Nephron (organoid): ENCODE measurements around the gene COL16A1.

Experiments
- H3K27ac Mint-ChIP-seq, 3 experiments: 2 replicates each; pipeline ENCODE4 v1.8.0; 2020; ENCODE audit warnings: mixed read lengths in 3 of 3, mild to moderate bottlenecking in 2 of 3, moderate library complexity in 1 of 3
- H3K27me3 Mint-ChIP-seq: 2 replicates; pipeline ENCODE4 v1.8.0; 2021; ENCODE audit warnings: low read depth, mild to moderate bottlenecking, moderate library complexity, mixed read lengths
- H3K36me3 Mint-ChIP-seq: 2 replicates; pipeline ENCODE4 v1.8.0; 2020; ENCODE audit warnings: low read depth, mixed read lengths
- H3K4me1 Mint-ChIP-seq: 2 replicates; pipeline ENCODE4 v1.8.0; 2020; ENCODE audit warnings: mixed read lengths
- H3K4me3 Mint-ChIP-seq, 3 experiments: 2 replicates each; pipeline ENCODE4 v1.8.0; 2020; ENCODE audit warnings: mild to moderate bottlenecking in 3 of 3, mixed read lengths in 3 of 3, moderate library complexity in 2 of 3
- H3K9me3 Mint-ChIP-seq: 2 replicates; pipeline ENCODE4 v1.8.0; 2020; ENCODE audit warnings: mixed read lengths
- TF ChIP-seq, protein P1 (sequence below), 3 experiments: fragments of 200-600 bp; sonication (generic); IDR thresholded peaks; one replicate each; pipeline ENCODE4 v1.5.0; 2021; ENCODE audit warnings: antibody characterized with exemption in 3 of 3; ENCODE audit not compliant: unreplicated experiment in 3 of 3

The COL16A1 gene

GRCh38 chr1:31715873-31716220 is 12.0 kb upstream of the COL16A1 start:
- Mint-ChIP-seq H3K4me3 (peak overlapping the region; percentile 79 to 86 (median 83)), H3K27me3 (peaks cover 29% of the 10 kb centered on the region), H3K36me3 (no peaks in the 10 kb centered on the region), H3K4me1 (peaks cover 44% of the 10 kb centered on the region), H3K9me3 (no peaks in the 10 kb centered on the region), H3K27ac (peak overlapping the region; percentile 93 to 99 (median 98))
- TF ChIP-seq, protein P1, sequence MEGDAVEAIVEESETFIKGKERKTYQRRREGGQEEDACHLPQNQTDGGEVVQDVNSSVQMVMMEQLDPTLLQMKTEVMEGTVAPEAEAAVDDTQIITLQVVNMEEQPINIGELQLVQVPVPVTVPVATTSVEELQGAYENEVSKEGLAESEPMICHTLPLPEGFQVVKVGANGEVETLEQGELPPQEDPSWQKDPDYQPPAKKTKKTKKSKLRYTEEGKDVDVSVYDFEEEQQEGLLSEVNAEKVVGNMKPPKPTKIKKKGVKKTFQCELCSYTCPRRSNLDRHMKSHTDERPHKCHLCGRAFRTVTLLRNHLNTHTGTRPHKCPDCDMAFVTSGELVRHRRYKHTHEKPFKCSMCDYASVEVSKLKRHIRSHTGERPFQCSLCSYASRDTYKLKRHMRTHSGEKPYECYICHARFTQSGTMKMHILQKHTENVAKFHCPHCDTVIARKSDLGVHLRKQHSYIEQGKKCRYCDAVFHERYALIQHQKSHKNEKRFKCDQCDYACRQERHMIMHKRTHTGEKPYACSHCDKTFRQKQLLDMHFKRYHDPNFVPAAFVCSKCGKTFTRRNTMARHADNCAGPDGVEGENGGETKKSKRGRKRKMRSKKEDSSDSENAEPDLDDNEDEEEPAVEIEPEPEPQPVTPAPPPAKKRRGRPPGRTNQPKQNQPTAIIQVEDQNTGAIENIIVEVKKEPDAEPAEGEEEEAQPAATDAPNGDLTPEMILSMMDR (IDR thresholded peaks at IDR 0.05; ENCODE audit: unreplicated experiment in 3 of 3): no peak

- peak overlapping the region; percentile 93 to 99 (median 98) for H3K27ac Mint-ChIP-seq
- H3K9me3 Mint-ChIP-seq: no peaks in the 10 kb centered on the region
- H3K4me3 Mint-ChIP-seq: peak overlapping the region; percentile 79 to 86 (median 83)
- peaks cover 46% of the 10 kb centered on the region for H3K4me1 Mint-ChIP-seq
- H3K27me3 Mint-ChIP-seq: peaks cover 24% of the 10 kb centered on the region
- TF ChIP-seq, protein P1 (IDR thresholded peaks at IDR 0.05; ENCODE audit: unreplicated experiment in 3 of 3): peak; percentile 85 to 93 (median 88)
- no peaks in the 10 kb centered on the region for H3K36me3 Mint-ChIP-seq
Observed at GRCh38 chr1:31715087-31715872, 11.5 kb upstream of the COL16A1 start.

GRCh38 chr1:31714442-31715086 is 10.7 kb upstream of the COL16A1 start:
- H3K4me1 Mint-ChIP-seq: peaks cover 46% of the 10 kb centered on the region
- TF ChIP-seq, protein P1 (IDR thresholded peaks at IDR 0.05; ENCODE audit: unreplicated experiment in 3 of 3): peak in 1 of 3 experiments; percentile 37
- no peaks in the 10 kb centered on the region for H3K9me3 Mint-ChIP-seq
- H3K36me3 Mint-ChIP-seq: no peaks in the 10 kb centered on the region
- H3K27me3 Mint-ChIP-seq: peaks cover 22% of the 10 kb centered on the region
- peak overlapping the region; percentile 93 to 99 (median 98) for H3K27ac Mint-ChIP-seq
- peak overlapping the region; percentile 69 to 86 (median 79) for H3K4me3 Mint-ChIP-seq

DNA sequence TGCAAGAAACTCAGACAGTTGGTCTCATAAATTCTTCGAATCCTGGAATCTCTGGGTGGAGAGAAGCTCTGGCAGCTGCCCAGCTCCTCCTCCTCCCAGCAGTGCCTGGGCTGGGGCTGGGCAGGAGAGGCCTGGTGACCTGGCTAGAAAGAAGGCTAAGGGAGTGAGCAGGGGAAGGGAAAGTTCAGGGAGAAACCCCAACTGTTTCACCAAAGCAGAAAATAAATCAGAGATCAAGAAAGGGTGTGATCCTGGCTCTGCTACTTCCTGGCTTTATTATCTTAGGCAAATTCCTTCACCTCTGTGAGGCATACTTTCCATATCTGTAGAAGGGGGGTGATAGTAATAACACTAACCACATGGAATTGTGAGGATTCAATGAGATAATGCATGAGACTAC is 8.8 kb upstream of the COL16A1 start:
- Mint-ChIP-seq H3K4me3 (peak overlapping the region; percentile 51 to 64 (median 57)), H3K27ac (peak overlapping the region; percentile 95 to 99 (median 97)), H3K36me3 (no peaks in the 10 kb centered on the region), H3K9me3 (no peaks in the 10 kb centered on the region), H3K4me1 (peaks cover 56% of the 10 kb centered on the region), H3K27me3 (peaks cover 16% of the 10 kb centered on the region)
- TF ChIP-seq, protein P1 (IDR thresholded peaks at IDR 0.05; ENCODE audit: unreplicated experiment in 3 of 3): no peak

GRCh38 chr1:31712068-31712467 is 8.3 kb upstream of the COL16A1 start:
- H3K27me3 Mint-ChIP-seq: peaks cover 11% of the 10 kb centered on the region
- no peaks in the 10 kb centered on the region for H3K36me3 Mint-ChIP-seq
- peak overlapping the region; percentile 95 to 99 (median 97) for H3K27ac Mint-ChIP-seq
- H3K4me3 Mint-ChIP-seq: peak overlapping the region; percentile 10 to 57 (median 51)
- TF ChIP-seq, protein P1 (IDR thresholded peaks at IDR 0.05; ENCODE audit: unreplicated experiment in 3 of 3): no peak
- peaks cover 58% of the 10 kb centered on the region for H3K4me1 Mint-ChIP-seq
- H3K9me3 Mint-ChIP-seq: no peaks in the 10 kb centered on the region
